ENCODE measurements around the gene RMC1. TPM values are rescaled to one million over a fixed set of nuclear protein-coding genes. Genes with fewer than 3 reads are reported as not detected.
A peak's percentile ranks its signal among the peaks of the same experiment; 100 is the strongest.

RMC1 gene
- total and polyA plus RNA-seq, 2 of the 13 experiments (the other 11 are each of a cell fraction or from before 2014, with no cell fraction given): 9.4 to 19.5 TPM

DNA sequence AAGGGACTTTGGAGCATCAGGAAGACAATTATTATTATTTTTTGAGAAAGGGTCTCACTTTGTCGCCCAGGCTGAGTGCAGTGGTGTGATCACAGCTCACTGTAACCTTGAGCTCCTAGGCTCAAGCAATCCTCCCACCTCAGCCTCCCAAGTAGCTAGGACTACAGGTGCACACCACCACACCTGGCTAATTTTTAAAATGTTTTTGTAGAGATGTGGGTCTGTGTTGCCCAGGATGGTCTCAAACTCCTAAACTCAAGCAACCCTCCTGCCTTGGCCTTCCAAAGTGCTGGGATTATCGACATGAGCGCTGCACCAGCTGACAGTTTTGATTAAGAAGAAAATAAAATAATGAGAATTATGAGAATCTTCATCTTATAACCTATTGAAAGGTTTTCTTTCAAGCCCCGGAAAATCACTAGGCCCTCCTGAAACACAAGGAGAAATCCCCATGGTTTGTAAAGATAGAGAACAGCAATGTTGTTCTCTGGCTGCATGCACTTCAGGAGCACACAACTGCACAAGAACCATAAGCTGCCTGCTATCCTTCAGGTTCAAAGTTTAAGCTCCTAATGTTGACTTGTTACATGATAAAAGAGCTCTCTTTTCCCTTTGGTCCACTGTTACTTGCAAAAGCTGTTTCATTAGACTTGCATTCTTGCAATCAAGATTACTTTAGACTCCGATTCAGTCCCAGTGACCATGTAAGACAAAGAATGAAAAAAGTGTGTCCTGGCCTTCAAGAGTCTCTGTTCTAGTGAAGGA, 66.2 kb downstream of the RMC1 start (continued):
- TF ChIP-seq, protein P1, sequence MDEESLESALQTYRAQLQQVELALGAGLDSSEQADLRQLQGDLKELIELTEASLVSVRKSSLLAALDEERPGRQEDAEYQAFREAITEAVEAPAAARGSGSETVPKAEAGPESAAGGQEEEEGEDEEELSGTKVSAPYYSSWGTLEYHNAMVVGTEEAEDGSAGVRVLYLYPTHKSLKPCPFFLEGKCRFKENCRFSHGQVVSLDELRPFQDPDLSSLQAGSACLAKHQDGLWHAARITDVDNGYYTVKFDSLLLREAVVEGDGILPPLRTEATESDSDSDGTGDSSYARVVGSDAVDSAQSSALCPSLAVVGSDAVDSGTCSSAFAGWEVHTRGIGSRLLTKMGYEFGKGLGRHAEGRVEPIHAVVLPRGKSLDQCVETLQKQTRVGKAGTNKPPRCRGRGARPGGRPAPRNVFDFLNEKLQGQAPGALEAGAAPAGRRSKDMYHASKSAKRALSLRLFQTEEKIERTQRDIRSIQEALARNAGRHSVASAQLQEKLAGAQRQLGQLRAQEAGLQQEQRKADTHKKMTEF (CRISPR knock-in tag; IDR thresholded peaks at IDR 0.05): peak; percentile 40; the same call in 1 of the 2 replicates
- TF ChIP-seq HDAC2 (CRISPR knock-in tag; IDR thresholded peaks at IDR 0.05) (peak; percentile 62; the same call in 1 of the 2 replicates), PITX1 (CRISPR knock-in tag; IDR thresholded peaks at IDR 0.05) (peak; percentile 87), KDM6A (CRISPR knock-in tag; IDR thresholded peaks at IDR 0.05; ENCODE audit: low read depth) (0 out of 2 replicates have a peak, but pooled peaks have one; percentile 52), NAIF1 (CRISPR knock-in tag; IDR thresholded peaks at IDR 0.05; ENCODE audit: borderline replicate concordance) (no peak), DPF2 (CRISPR knock-in tag; IDR thresholded peaks at IDR 0.05; ENCODE audit: borderline replicate concordance, low read depth) (peak; percentile 49; the same call in 1 of the 2 replicates), RFXAP (CRISPR knock-in tag; IDR thresholded peaks at IDR 0.05; ENCODE audit: borderline replicate concordance) (no peak), HMGA1 (CRISPR knock-in tag; conservative IDR thresholded peaks at IDR 0.05) (no peak), HNF4A (CRISPR knock-in tag; IDR thresholded peaks at IDR 0.05) (peak; percentile 93), ZNF20 (CRISPR knock-in tag; IDR thresholded peaks at IDR 0.05) (no peak)
- TF ChIP-seq, protein P2, sequence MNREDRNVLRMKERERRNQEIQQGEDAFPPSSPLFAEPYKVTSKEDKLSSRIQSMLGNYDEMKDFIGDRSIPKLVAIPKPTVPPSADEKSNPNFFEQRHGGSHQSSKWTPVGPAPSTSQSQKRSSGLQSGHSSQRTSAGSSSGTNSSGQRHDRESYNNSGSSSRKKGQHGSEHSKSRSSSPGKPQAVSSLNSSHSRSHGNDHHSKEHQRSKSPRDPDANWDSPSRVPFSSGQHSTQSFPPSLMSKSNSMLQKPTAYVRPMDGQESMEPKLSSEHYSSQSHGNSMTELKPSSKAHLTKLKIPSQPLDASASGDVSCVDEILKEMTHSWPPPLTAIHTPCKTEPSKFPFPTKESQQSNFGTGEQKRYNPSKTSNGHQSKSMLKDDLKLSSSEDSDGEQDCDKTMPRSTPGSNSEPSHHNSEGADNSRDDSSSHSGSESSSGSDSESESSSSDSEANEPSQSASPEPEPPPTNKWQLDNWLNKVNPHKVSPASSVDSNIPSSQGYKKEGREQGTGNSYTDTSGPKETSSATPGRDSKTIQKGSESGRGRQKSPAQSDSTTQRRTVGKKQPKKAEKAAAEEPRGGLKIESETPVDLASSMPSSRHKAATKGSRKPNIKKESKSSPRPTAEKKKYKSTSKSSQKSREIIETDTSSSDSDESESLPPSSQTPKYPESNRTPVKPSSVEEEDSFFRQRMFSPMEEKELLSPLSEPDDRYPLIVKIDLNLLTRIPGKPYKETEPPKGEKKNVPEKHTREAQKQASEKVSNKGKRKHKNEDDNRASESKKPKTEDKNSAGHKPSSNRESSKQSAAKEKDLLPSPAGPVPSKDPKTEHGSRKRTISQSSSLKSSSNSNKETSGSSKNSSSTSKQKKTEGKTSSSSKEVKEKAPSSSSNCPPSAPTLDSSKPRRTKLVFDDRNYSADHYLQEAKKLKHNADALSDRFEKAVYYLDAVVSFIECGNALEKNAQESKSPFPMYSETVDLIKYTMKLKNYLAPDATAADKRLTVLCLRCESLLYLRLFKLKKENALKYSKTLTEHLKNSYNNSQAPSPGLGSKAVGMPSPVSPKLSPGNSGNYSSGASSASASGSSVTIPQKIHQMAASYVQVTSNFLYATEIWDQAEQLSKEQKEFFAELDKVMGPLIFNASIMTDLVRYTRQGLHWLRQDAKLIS (CRISPR knock-in tag; IDR thresholded peaks at IDR 0.05): no peak
- TF ChIP-seq, protein P3, sequence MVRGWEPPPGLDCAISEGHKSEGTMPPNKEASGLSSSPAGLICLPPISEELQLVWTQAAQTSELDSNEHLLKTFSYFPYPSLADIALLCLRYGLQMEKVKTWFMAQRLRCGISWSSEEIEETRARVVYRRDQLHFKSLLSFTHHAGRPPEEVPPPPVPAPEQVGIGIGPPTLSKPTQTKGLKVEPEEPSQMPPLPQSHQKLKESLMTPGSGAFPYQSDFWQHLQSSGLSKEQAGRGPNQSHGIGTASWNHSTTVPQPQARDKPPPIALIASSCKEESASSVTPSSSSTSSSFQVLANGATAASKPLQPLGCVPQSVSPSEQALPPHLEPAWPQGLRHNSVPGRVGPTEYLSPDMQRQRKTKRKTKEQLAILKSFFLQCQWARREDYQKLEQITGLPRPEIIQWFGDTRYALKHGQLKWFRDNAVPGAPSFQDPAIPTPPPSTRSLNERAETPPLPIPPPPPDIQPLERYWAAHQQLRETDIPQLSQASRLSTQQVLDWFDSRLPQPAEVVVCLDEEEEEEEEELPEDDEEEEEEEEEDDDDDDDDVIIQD (CRISPR knock-in tag; IDR thresholded peaks at IDR 0.05; ENCODE audit: low read depth): 0 out of 2 replicates have a peak, but pooled peaks have one; percentile 25
- TF ChIP-seq, protein P4, sequence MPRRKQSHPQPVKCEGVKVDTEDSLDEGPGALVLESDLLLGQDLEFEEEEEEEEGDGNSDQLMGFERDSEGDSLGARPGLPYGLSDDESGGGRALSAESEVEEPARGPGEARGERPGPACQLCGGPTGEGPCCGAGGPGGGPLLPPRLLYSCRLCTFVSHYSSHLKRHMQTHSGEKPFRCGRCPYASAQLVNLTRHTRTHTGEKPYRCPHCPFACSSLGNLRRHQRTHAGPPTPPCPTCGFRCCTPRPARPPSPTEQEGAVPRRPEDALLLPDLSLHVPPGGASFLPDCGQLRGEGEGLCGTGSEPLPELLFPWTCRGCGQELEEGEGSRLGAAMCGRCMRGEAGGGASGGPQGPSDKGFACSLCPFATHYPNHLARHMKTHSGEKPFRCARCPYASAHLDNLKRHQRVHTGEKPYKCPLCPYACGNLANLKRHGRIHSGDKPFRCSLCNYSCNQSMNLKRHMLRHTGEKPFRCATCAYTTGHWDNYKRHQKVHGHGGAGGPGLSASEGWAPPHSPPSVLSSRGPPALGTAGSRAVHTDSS (CRISPR knock-in tag; conservative IDR thresholded peaks at IDR 0.05): no peak
- TF ChIP-seq, protein P5, sequence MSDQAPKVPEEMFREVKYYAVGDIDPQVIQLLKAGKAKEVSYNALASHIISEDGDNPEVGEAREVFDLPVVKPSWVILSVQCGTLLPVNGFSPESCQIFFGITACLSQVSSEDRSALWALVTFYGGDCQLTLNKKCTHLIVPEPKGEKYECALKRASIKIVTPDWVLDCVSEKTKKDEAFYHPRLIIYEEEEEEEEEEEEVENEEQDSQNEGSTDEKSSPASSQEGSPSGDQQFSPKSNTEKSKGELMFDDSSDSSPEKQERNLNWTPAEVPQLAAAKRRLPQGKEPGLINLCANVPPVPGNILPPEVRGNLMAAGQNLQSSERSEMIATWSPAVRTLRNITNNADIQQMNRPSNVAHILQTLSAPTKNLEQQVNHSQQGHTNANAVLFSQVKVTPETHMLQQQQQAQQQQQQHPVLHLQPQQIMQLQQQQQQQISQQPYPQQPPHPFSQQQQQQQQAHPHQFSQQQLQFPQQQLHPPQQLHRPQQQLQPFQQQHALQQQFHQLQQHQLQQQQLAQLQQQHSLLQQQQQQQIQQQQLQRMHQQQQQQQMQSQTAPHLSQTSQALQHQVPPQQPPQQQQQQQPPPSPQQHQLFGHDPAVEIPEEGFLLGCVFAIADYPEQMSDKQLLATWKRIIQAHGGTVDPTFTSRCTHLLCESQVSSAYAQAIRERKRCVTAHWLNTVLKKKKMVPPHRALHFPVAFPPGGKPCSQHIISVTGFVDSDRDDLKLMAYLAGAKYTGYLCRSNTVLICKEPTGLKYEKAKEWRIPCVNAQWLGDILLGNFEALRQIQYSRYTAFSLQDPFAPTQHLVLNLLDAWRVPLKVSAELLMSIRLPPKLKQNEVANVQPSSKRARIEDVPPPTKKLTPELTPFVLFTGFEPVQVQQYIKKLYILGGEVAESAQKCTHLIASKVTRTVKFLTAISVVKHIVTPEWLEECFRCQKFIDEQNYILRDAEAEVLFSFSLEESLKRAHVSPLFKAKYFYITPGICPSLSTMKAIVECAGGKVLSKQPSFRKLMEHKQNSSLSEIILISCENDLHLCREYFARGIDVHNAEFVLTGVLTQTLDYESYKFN (CRISPR knock-in tag; conservative IDR thresholded peaks at IDR 0.05): peak; percentile 88

Measured in HepG2 (cell line).